GM18520 (cell line): ENCODE measurements around the gene HDAC10.
A peak's percentile ranks its signal among the peaks of the same experiment; 100 is the strongest.

Experiments used
- ATAC-seq: cut with Tn5 transposase; IDR thresholded peaks from one replicate; pipeline ENCODE4 v1.9.1; 2021; ENCODE audit not compliant: unreplicated experiment

HDAC10 gene

DNA sequence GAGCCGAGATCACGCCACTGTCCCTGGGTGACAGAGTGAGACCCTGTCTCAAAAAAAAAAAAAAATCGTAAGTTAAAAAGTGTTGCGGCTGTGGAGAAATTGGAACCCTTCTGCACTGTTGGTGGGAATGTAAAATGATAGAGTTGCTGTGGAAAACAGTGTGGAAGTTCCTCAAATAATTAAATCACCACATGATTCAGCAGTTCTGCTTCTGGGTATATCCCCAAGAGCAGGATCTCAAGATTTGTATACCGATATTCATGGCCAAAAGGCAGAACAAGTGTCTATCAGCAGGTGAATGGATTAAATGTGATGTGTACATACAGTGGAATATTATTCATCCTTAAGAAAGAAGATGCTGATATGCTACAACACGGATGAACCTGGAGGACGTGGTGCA, 46.5 kb downstream of the HDAC10 start:
- ATAC-seq, result no peak

GRCh38 chr22:50203288-50203687, 47.8 kb downstream of the HDAC10 start:
- ATAC-seq, result no peak

DNA sequence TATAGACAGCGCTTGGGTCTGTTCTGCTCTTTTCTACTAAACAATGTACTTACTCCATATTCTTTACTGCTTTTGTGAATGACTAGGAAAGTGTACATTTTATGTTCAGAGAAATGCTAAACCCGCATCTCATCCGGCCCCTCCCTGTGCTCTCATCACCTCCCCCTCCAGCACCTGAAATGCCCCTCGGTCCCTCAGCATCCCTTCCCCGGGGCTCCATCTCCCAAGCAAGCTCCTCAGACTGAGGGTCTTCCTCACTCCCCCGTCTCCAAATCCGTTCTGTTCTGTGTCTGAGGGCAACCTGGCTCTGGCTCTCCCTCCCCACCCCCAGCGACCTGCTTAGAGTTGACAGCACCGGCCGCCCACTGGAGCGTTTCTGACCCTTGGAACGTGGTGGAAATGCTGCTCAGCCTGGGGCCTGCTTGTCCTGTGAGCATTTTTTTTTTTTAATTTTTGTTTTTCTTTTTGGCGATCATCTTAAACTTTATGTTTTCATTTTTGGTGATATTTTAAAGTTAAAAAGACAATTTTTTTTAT, 48.9 kb downstream of the HDAC10 start:
- ATAC-seq, result no peak

- ATAC-seq, result peak; percentile 28
Observed at GRCh38 chr22:50201191-50202129, 49.6 kb downstream of the HDAC10 start.

GRCh38 chr22:50200461-50201190, 50.4 kb downstream of the HDAC10 start, which contains the start of gene SELENOO:
SELENOO (plus strand) TSS chr22:50201011; CDS start chr22:50201037, 26 bp downstream.
- ATAC-seq, result peak; percentile 49

DNA sequence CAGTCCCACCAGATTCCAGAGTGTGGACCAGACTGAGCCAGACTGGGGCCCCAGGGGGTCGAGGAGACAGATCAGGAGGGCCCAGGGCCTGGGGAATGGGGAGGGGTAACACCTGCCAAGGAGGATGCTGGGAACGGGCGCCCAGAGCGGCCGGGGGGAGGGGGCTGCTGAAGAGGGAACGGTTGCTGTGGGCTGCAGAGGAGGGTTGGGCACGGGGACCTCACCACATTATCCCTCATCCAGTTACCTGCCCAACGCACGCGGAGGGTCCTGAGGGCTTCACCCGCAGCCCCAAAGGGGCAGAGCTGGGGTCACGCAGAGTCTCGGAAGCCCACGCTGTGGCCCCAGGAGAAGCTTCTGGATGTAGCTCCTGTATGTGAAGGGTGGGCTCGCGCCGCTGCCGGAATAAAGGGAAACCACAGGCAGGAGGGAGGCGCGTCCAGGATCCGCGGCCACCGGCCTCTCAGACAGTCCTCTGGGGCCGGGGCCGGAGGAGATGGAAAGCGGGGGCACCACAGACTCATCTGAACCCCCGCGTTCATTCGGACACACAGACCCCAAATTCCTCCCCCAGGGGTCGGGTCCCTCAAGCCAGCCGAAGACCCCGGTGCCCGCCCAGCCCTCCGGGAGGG, 51.1 kb downstream of the HDAC10 start:
- ATAC-seq, result no peak

GRCh38 chr22:50199251-50199721, 51.8 kb downstream of the HDAC10 start:
- ATAC-seq, result no peak

DNA sequence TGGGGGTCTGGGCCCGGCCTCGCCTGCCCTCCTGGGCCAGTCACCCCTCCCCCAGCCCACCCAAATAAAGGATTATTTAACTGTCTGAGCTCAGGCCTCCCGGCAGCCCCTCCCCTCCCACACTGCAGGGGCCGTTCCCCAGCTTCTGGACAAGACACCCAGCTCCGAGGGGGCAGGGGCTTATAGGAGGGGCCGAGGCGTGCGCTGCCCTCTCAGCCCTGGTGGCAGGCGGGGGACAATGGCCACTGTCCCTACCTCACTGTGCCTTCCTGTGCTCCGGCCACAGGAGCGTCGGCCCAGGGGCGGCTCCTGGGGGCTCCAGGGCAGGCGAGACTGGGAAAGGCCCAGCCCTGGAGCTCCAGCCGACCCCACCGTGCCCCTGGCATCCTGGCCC, 52.4 kb downstream of the HDAC10 start:
- no peak for ATAC-seq

GRCh38 chr22:50197856-50198623, 53.0 kb downstream of the HDAC10 start:
- no peak for ATAC-seq

- no peak for ATAC-seq
Observed at GRCh38 chr22:50197000-50197800, 53.9 kb downstream of the HDAC10 start.

DNA sequence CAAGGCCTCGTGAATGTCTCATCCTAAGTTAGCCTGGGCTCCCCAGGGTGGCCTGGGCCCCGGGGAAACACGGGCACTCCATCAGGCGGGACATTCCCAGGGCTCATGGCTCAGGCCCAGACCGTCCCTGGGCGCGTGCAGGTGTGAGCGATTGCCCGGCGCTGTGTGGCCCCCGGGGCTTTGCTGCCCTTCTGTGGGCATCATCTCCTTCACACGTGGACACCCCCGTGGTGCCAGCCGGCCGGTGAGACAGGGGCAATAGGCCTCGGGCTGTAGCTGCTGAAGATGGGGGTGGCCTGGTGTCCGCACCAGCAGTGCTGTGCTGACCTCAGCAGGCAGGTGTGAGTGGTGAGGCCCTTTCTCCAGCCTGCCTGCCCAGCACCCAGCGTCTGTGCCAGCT, 54.8 kb downstream of the HDAC10 start:
- ATAC-seq, result no peak
